Tibial nerve (tissue), 4 donors: ENCODE results near the gene KIAA0753.

Experiments used
- EP300 ChIP-seq, 2 donors: sonication (generic); formaldehyde crosslinking; IDR thresholded peaks; one replicate each; pipeline ENCODE4 v1.6.1; 2017; ENCODE audit warnings: antibody characterized with exemption in 2 of 2, mild to moderate bottlenecking in 1 of 2
- POLR2A ChIP-seq, 2 donors: fragments of 450-650 bp; IDR thresholded peaks; one replicate each; pipeline ENCODE4 v1.6.1; 2017; ENCODE audit warnings: antibody characterized with exemption in 2 of 2, mild to moderate bottlenecking in 2 of 2, moderate library complexity in 2 of 2
- TF ChIP-seq, protein P1 (sequence below), 5 experiments: fragments of 200-600 bp in 3 of 5; fragments of 450-650 bp in 2 of 5; sonication (generic) in 3 of 5; IDR thresholded peaks; one replicate each; pipeline ENCODE4 v1.5.1; 2016 to 2019; ENCODE audit warnings: antibody characterized with exemption in 5 of 5, mild to moderate bottlenecking in 3 of 5, moderate library complexity in 2 of 5

- TF ChIP-seq POLR2A (IDR thresholded peaks at IDR 0.05) (no peak), EP300 (IDR thresholded peaks at IDR 0.05) (no peak)
- TF ChIP-seq, protein P1, sequence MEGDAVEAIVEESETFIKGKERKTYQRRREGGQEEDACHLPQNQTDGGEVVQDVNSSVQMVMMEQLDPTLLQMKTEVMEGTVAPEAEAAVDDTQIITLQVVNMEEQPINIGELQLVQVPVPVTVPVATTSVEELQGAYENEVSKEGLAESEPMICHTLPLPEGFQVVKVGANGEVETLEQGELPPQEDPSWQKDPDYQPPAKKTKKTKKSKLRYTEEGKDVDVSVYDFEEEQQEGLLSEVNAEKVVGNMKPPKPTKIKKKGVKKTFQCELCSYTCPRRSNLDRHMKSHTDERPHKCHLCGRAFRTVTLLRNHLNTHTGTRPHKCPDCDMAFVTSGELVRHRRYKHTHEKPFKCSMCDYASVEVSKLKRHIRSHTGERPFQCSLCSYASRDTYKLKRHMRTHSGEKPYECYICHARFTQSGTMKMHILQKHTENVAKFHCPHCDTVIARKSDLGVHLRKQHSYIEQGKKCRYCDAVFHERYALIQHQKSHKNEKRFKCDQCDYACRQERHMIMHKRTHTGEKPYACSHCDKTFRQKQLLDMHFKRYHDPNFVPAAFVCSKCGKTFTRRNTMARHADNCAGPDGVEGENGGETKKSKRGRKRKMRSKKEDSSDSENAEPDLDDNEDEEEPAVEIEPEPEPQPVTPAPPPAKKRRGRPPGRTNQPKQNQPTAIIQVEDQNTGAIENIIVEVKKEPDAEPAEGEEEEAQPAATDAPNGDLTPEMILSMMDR (IDR thresholded peaks at IDR 0.05): no peak
Measured at GRCh38 chr17:6573982-6574686, 66.4 kb downstream of the KIAA0753 start.
